GM23338 (cell line): Measurements from ENCODE around the gene SOST.

ENCODE experiments used
- CREB1 ChIP-seq: fragments of 250-450 bp; sonication (Bioruptor Pico); IDR thresholded peaks from 2 replicates; pipeline ENCODE4 v1.5.0; 2020; ENCODE audit warnings: low read depth, mild to moderate bottlenecking, moderate library complexity
- CTCF ChIP-seq, 2 experiments: fragments of 200-600 bp in 1 of 2; sonication (generic) in 1 of 2; conservative IDR thresholded peaks; 2 replicates each; pipeline versions ENCODE4 v1.5.1 to v1.6.1; 2016 to 2017; ENCODE audit warnings: antibody characterized with exemption in 2 of 2, low read depth in 2 of 2, mild to moderate bottlenecking in 2 of 2, moderate library complexity in 1 of 2
- EZH2 ChIP-seq: fragments of 200-600 bp; sonication (generic); IDR thresholded peaks from one replicate; pipeline ENCODE4 v1.8.0; 2017; ENCODE audit warnings: antibody characterized with exemption, mild to moderate bottlenecking, low read depth; ENCODE audit not compliant: unreplicated experiment
- EZH2phosphoT487 ChIP-seq: fragments of 200-600 bp; sonication (generic); IDR thresholded peaks from one replicate; pipeline ENCODE4 v1.8.1; 2018; ENCODE audit warnings: antibody characterized with exemption; ENCODE audit not compliant: unreplicated experiment
- JUNB ChIP-seq: IDR thresholded peaks from one replicate; pipeline ENCODE4 v1.6.1; 2016; ENCODE audit warnings: antibody characterized with exemption; ENCODE audit not compliant: unreplicated experiment
- POLR2AphosphoS5 ChIP-seq: IDR thresholded peaks from 2 replicates; pipeline ENCODE4 v1.6.1; 2016; ENCODE audit warnings: antibody characterized with exemption, low read depth
- ZNF331 ChIP-seq: fragments of 250-450 bp; sonication (Bioruptor Pico); IDR thresholded peaks from 2 replicates; pipeline ENCODE4 v1.5.0; 2020; ENCODE audit warnings: low read depth, mild to moderate bottlenecking, moderate library complexity
- ZNF462 ChIP-seq: fragments of 250-450 bp; sonication (Bioruptor Pico); IDR thresholded peaks from 2 replicates; pipeline ENCODE4 v1.5.0; 2020; ENCODE audit warnings: mild to moderate bottlenecking, moderate library complexity
- TF ChIP-seq, protein P1 (sequence below): IDR thresholded peaks from one replicate; pipeline ENCODE4 v1.6.1; 2018; ENCODE audit warnings: antibody characterized with exemption; ENCODE audit not compliant: unreplicated experiment
- TF ChIP-seq, protein P2 (sequence below): IDR thresholded peaks from 2 replicates; pipeline ENCODE4 v1.6.1; 2016; ENCODE audit warnings: antibody characterized with exemption

GRCh38 chr17:43758497-43759174 lies at the start of gene SOST:
- TF ChIP-seq EZH2 (no peak), POLR2AphosphoS5 (no peak), CTCF (conservative IDR thresholded peaks at IDR 0.05; ENCODE audit: low read depth in 2 of 2) (no peak), EZH2phosphoT487 (no peak), CREB1 (CRISPR knock-in tag) (no peak), JUNB (no peak), ZNF462 (CRISPR knock-in tag) (no peak), ZNF331 (CRISPR knock-in tag) (no peak)
- TF ChIP-seq, protein P1, sequence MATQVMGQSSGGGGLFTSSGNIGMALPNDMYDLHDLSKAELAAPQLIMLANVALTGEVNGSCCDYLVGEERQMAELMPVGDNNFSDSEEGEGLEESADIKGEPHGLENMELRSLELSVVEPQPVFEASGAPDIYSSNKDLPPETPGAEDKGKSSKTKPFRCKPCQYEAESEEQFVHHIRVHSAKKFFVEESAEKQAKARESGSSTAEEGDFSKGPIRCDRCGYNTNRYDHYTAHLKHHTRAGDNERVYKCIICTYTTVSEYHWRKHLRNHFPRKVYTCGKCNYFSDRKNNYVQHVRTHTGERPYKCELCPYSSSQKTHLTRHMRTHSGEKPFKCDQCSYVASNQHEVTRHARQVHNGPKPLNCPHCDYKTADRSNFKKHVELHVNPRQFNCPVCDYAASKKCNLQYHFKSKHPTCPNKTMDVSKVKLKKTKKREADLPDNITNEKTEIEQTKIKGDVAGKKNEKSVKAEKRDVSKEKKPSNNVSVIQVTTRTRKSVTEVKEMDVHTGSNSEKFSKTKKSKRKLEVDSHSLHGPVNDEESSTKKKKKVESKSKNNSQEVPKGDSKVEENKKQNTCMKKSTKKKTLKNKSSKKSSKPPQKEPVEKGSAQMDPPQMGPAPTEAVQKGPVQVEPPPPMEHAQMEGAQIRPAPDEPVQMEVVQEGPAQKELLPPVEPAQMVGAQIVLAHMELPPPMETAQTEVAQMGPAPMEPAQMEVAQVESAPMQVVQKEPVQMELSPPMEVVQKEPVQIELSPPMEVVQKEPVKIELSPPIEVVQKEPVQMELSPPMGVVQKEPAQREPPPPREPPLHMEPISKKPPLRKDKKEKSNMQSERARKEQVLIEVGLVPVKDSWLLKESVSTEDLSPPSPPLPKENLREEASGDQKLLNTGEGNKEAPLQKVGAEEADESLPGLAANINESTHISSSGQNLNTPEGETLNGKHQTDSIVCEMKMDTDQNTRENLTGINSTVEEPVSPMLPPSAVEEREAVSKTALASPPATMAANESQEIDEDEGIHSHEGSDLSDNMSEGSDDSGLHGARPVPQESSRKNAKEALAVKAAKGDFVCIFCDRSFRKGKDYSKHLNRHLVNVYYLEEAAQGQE, result no peak
- TF ChIP-seq, protein P2, sequence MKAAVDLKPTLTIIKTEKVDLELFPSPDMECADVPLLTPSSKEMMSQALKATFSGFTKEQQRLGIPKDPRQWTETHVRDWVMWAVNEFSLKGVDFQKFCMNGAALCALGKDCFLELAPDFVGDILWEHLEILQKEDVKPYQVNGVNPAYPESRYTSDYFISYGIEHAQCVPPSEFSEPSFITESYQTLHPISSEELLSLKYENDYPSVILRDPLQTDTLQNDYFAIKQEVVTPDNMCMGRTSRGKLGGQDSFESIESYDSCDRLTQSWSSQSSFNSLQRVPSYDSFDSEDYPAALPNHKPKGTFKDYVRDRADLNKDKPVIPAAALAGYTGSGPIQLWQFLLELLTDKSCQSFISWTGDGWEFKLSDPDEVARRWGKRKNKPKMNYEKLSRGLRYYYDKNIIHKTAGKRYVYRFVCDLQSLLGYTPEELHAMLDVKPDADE, result no peak
